WERI-Rb-1 (cell line): Measurements from ENCODE around the gene KRT6B.

ENCODE experiments used
- DNase-seq: peaks from one replicate; pipeline ENCODE4 v3.0.0-alpha.2; 2020
- H3K27ac ChIP-seq: fragments of 250-450 bp; sonication (Bioruptor Pico); 2 replicates; pipeline ENCODE4 v1.5.1; 2020; ENCODE audit warnings: mild to moderate bottlenecking, moderate library complexity
- H3K27me3 ChIP-seq: fragments of 250-450 bp; sonication (Bioruptor Pico); 2 replicates; pipeline ENCODE4 v1.5.1; 2021; ENCODE audit warnings: mild to moderate bottlenecking, low read depth, moderate library complexity; ENCODE audit not compliant: insufficient read depth, severe bottlenecking
- H3K36me3 ChIP-seq: fragments of 250-450 bp; sonication (Bioruptor Pico); 2 replicates; pipeline ENCODE4 v1.5.1; 2020; ENCODE audit warnings: mild to moderate bottlenecking, moderate library complexity
- H3K4me3 ChIP-seq: 2 replicates; pipeline ENCODE4 v1.5.1; 2011; ENCODE audit warnings: low read depth, mild to moderate bottlenecking, control low read depth, low read length
- H3K9me3 ChIP-seq: fragments of 250-450 bp; sonication (Bioruptor Pico); 2 replicates; pipeline ENCODE4 v1.5.1; 2021; ENCODE audit warnings: mild to moderate bottlenecking, moderate library complexity; ENCODE audit not compliant: severe bottlenecking
- CTCF ChIP-seq: IDR thresholded peaks from 2 replicates; pipeline ENCODE4 v1.5.1; 2011; ENCODE audit warnings: low read depth, mild to moderate bottlenecking, control low read depth, inconsistent platforms, low read length

Gene KRT6B

DNA sequence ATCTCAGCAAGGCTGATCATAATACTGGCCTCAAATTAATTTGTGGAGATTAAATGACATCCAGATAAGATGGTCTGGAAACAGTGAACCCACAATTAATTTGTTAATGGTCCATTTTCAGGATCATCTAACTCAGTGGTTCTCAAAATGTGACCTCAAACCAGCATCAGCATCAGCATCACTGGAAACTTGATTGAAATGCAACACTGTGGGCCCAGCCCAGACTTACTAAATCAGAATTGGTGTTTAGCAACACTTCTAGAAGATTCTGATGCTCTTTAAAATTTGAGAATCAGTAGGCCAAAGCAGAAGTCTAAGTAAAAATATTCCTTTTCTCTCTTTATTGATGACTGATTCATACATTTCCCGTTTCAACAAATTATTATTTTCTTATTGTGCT lies 35.2 kb downstream of the KRT6B start:
- peaks cover 92% of the 10 kb centered on the region for H3K27me3 ChIP-seq
- H3K9me3 ChIP-seq: no peaks in the 10 kb centered on the region
- H3K27ac ChIP-seq: no peak overlapping the region
- DNase-seq: no peak
- H3K36me3 ChIP-seq: no peaks in the 10 kb centered on the region
- no peak overlapping the region for H3K4me3 ChIP-seq
- TF ChIP-seq CTCF: no peak

- DNase-seq: no peak
- H3K27ac ChIP-seq: no peak overlapping the region
- H3K4me3 ChIP-seq: no peak overlapping the region
- H3K36me3 ChIP-seq: no peaks in the 10 kb centered on the region
- peaks cover 90% of the 10 kb centered on the region for H3K27me3 ChIP-seq
- TF ChIP-seq CTCF: no peak
- no peaks in the 10 kb centered on the region for H3K9me3 ChIP-seq
Measured at GRCh38 chr12:52415870-52416750, 35.8 kb downstream of the KRT6B start.

- Histone ChIP-seq H3K36me3 (no peaks in the 10 kb centered on the region), H3K9me3 (no peaks in the 10 kb centered on the region), H3K27ac (no peak overlapping the region), H3K27me3 (peaks cover 83% of the 10 kb centered on the region), H3K4me3 (no peak overlapping the region)
- TF ChIP-seq CTCF: no peak
- DNase-seq: no peak
Measured at GRCh38 chr12:52414936-52415335, 37.0 kb downstream of the KRT6B start.

GRCh38 chr12:52413782-52414345 lies 38.1 kb downstream of the KRT6B start:
- Histone ChIP-seq H3K4me3 (no peak overlapping the region), H3K27ac (no peak overlapping the region), H3K36me3 (no peaks in the 10 kb centered on the region), H3K9me3 (no peaks in the 10 kb centered on the region), H3K27me3 (peaks cover 74% of the 10 kb centered on the region)
- TF ChIP-seq CTCF: no peak
- DNase-seq: no peak

DNA sequence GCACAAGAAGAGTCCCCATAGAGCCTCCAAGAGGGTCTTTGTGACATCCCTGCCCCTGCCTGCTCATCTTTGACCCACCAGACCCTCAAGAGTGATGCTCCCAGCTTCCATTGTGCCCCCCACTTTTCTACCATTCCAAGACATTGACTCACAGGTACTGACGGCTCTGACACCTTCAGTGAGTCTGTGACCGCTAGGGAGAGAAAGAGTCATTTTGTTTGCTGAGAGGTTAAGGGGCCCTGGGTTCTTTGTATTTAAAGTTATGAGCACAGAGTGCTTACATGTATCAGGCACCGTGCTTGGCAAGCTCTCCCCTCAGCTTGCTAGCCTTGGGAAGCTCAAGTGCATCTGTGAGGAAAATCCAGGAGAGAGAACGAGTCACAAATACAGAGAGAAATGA lies 38.7 kb downstream of the KRT6B start:
- Histone ChIP-seq H3K9me3 (no peaks in the 10 kb centered on the region), H3K36me3 (no peaks in the 10 kb centered on the region), H3K27me3 (peaks cover 72% of the 10 kb centered on the region), H3K27ac (no peak overlapping the region), H3K4me3 (no peak overlapping the region)
- DNase-seq: no peak
- TF ChIP-seq CTCF: no peak
